ENCODE results near the gene GSE1.

Gene GSE1

GRCh38 chr16:85650135-85650843 is 37.2 kb downstream of the GSE1 start:
- Histone ChIP-seq H3K4me3 (ENCODE audit: low read length) (no peak overlapping the region), H3K9ac (ENCODE audit: low read length) (no peak overlapping the region), H3K4me1 (ENCODE audit: control insufficient read depth, insufficient read depth, low read length) (peaks cover 3% of the 10 kb centered on the region), H3K36me3 (ENCODE audit: control insufficient read depth, insufficient read depth, low read length, severe bottlenecking) (peaks cover 25% of the 10 kb centered on the region), H3K27me3 (replicated peaks; ENCODE audit: control insufficient read depth, insufficient read depth, low read length) (no peaks in the 10 kb centered on the region), H3K9me3 (ENCODE audit: control insufficient read depth, low read length) (no peaks in the 10 kb centered on the region)
- no peak for DNase-seq (ENCODE audit: low read depth)

GRCh38 chr16:85650844-85651628 is 37.9 kb downstream of the GSE1 start:
- DNase-seq (ENCODE audit: low read depth), result no peak
- Histone ChIP-seq H3K27me3 (replicated peaks; ENCODE audit: control insufficient read depth, insufficient read depth, low read length) (no peaks in the 10 kb centered on the region), H3K9me3 (ENCODE audit: control insufficient read depth, low read length) (no peaks in the 10 kb centered on the region), H3K36me3 (ENCODE audit: control insufficient read depth, insufficient read depth, low read length, severe bottlenecking) (peaks cover 27% of the 10 kb centered on the region), H3K9ac (ENCODE audit: low read length) (no peak overlapping the region), H3K4me3 (ENCODE audit: low read length) (no peak overlapping the region), H3K4me1 (ENCODE audit: control insufficient read depth, insufficient read depth, low read length) (peaks cover 3% of the 10 kb centered on the region)

GRCh38 chr16:85651629-85652430 is 38.7 kb downstream of the GSE1 start:
- Histone ChIP-seq H3K36me3 (ENCODE audit: control insufficient read depth, insufficient read depth, low read length, severe bottlenecking) (peaks cover 35% of the 10 kb centered on the region), H3K27me3 (replicated peaks; ENCODE audit: control insufficient read depth, insufficient read depth, low read length) (no peaks in the 10 kb centered on the region), H3K9ac (ENCODE audit: low read length) (no peak overlapping the region), H3K4me3 (ENCODE audit: low read length) (no peak overlapping the region), H3K9me3 (ENCODE audit: control insufficient read depth, low read length) (no peaks in the 10 kb centered on the region), H3K4me1 (ENCODE audit: control insufficient read depth, insufficient read depth, low read length) (peaks cover 10% of the 10 kb centered on the region)
- DNase-seq (ENCODE audit: low read depth), result peak; percentile 19

- Histone ChIP-seq H3K4me1 (ENCODE audit: control insufficient read depth, insufficient read depth, low read length) (peaks cover 16% of the 10 kb centered on the region), H3K36me3 (ENCODE audit: control insufficient read depth, insufficient read depth, low read length, severe bottlenecking) (peaks cover 43% of the 10 kb centered on the region)
Measured at GRCh38 chr16:85652431-85653221, 39.5 kb downstream of the GSE1 start.

GRCh38 chr16:85653290-85653891 is 40.3 kb downstream of the GSE1 start:
- H3K27me3 ChIP-seq (replicated peaks; ENCODE audit: control insufficient read depth, insufficient read depth, low read length), result no peaks in the 10 kb centered on the region
- H3K9ac ChIP-seq (ENCODE audit: low read length), result no peak overlapping the region
- peaks cover 50% of the 10 kb centered on the region for H3K36me3 ChIP-seq (ENCODE audit: control insufficient read depth, insufficient read depth, low read length, severe bottlenecking)
- peaks cover 16% of the 10 kb centered on the region for H3K4me1 ChIP-seq (ENCODE audit: control insufficient read depth, insufficient read depth, low read length)
- no peak for DNase-seq (ENCODE audit: low read depth)
- no peak overlapping the region for H3K4me3 ChIP-seq (ENCODE audit: low read length)
- H3K9me3 ChIP-seq (ENCODE audit: control insufficient read depth, low read length), result no peaks in the 10 kb centered on the region

More at GRCh38 chr16:85652431-85653221, 39.5 kb downstream of the GSE1 start:
- H3K27me3 ChIP-seq (replicated peaks; ENCODE audit: control insufficient read depth, insufficient read depth, low read length), result no peaks in the 10 kb centered on the region
- H3K9me3 ChIP-seq (ENCODE audit: control insufficient read depth, low read length), result no peaks in the 10 kb centered on the region
- DNase-seq (ENCODE audit: low read depth), result peak; percentile 36
- no peak overlapping the region for H3K4me3 ChIP-seq (ENCODE audit: low read length)
- no peak overlapping the region for H3K9ac ChIP-seq (ENCODE audit: low read length)

- H3K36me3 ChIP-seq (ENCODE audit: control insufficient read depth, insufficient read depth, low read length, severe bottlenecking), result peaks cover 57% of the 10 kb centered on the region
- DNase-seq (ENCODE audit: low read depth), result no peak
- no peak overlapping the region for H3K9ac ChIP-seq (ENCODE audit: low read length)
- H3K4me1 ChIP-seq (ENCODE audit: control insufficient read depth, insufficient read depth, low read length), result peaks cover 16% of the 10 kb centered on the region
- no peaks in the 10 kb centered on the region for H3K9me3 ChIP-seq (ENCODE audit: control insufficient read depth, low read length)
- H3K4me3 ChIP-seq (ENCODE audit: low read length), result no peak overlapping the region
- no peaks in the 10 kb centered on the region for H3K27me3 ChIP-seq (replicated peaks; ENCODE audit: control insufficient read depth, insufficient read depth, low read length)
Measured at GRCh38 chr16:85654251-85655095, 41.4 kb downstream of the GSE1 start.

- no peak for DNase-seq (ENCODE audit: low read depth)
- Histone ChIP-seq H3K9me3 (ENCODE audit: control insufficient read depth, low read length) (no peaks in the 10 kb centered on the region), H3K27me3 (replicated peaks; ENCODE audit: control insufficient read depth, insufficient read depth, low read length) (no peaks in the 10 kb centered on the region), H3K4me3 (ENCODE audit: low read length) (no peak overlapping the region), H3K9ac (ENCODE audit: low read length) (no peak overlapping the region), H3K4me1 (ENCODE audit: control insufficient read depth, insufficient read depth, low read length) (peaks cover 16% of the 10 kb centered on the region), H3K36me3 (ENCODE audit: control insufficient read depth, insufficient read depth, low read length, severe bottlenecking) (peaks cover 63% of the 10 kb centered on the region)
Measured at GRCh38 chr16:85655216-85656129, 42.4 kb downstream of the GSE1 start.

- Histone ChIP-seq H3K4me1 (ENCODE audit: control insufficient read depth, insufficient read depth, low read length) (peaks cover 16% of the 10 kb centered on the region), H3K9me3 (ENCODE audit: control insufficient read depth, low read length) (no peaks in the 10 kb centered on the region), H3K36me3 (ENCODE audit: control insufficient read depth, insufficient read depth, low read length, severe bottlenecking) (peaks cover 74% of the 10 kb centered on the region), H3K4me3 (ENCODE audit: low read length) (no peak overlapping the region), H3K27me3 (replicated peaks; ENCODE audit: control insufficient read depth, insufficient read depth, low read length) (no peaks in the 10 kb centered on the region), H3K9ac (ENCODE audit: low read length) (no peak overlapping the region)
- DNase-seq (ENCODE audit: low read depth), result no peak
Measured at GRCh38 chr16:85656351-85657266, 43.5 kb downstream of the GSE1 start.

All from adipocyte (in vitro differentiated cells).